ENCODE measurements around the gene C19orf81.

C19orf81 gene

DNA sequence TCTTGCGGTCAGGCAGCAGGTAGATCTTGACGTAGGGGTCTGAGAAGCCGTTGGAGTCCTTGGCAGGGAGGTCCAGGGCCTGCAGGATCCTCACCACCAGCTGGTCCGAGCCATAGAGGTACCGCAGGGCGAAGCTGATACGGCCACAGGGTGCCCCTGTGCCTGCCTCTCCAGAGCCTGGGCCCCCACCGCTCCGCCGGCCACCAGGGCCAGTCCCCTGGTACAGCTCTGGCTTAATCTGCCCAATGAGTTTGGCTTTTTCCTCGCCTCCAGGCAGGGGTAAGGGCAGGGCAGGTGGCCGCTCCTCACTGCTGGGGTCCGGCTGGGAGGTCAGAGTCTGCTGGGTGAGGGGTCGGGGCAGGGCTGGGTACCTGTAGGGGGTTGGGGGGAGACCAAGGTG lies 19.4 kb upstream of the C19orf81 start:
- DNase-seq, result no peak

DNA sequence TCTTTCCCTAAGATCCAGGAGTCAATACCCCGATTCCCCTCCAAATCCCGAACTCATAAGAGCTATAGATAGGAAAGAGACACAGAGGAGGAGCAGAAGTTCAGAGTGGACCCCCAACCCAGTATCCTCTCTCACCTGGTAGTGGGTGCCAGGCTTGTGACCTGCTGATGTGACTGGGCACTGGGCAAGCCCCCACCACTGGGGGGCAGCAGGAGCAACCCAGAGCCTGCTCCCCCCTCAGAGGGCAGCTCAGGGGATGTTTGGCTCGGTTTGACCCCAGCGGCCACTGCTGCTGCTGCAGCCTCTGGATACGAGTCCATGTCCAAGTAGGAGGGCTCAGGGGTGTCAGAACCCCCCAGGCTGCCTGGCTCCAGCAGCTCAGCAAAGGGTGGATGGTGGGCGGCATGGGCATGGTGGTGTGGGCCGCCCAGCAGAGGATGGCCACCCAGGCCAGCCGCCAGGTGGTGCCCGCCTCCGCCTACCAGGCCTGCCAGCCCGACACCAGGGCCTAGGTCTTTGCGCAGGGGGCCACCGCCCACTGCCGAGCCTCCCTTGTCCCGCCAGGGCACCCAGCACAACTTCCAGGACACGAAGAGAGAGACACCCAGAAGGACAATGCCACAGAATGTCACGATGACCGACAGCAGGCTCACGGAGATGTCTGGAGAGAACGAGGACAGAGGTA lies 17.0 kb upstream of the C19orf81 start:
- DNase-seq, result no peak

DNA sequence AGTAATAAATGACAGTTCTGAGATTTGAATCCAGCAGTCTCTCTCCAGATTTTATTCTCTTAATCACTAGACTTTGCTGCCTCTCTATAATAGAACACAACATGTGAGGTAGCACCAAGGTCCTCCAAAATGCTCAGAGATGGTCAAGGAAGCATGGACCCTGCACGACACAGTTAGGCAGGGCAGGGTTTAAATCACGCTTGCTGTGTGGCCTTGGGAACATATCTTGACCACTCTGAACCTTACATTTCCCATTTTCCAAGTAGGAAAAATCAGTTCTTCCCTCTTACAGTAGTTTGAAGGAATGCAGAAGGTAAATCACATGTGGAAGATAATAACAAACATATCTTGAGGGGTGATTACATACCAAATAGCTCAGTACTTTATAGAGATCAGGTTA lies 15.9 kb upstream of the C19orf81 start:
- no peak for DNase-seq

DNA sequence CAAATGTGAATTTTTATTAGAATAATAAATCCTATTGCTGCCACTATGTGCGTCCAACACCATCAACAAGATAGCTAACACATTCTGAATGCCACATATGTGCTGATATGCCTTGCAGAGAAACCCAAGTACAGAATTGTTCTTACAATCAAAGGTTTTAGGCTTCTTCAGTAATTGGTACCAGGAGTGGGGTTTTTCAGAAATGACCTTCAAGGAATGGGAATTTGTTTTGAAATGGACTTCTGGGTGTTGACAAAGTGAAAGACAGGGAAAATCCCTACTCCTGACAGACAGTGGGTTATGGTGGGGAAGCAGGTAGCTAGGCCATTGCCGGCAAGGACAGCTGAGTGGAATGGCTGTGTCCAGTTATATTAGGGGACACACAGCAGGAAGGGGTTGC lies 15.3 kb upstream of the C19orf81 start:
- no peak for DNase-seq

DNA sequence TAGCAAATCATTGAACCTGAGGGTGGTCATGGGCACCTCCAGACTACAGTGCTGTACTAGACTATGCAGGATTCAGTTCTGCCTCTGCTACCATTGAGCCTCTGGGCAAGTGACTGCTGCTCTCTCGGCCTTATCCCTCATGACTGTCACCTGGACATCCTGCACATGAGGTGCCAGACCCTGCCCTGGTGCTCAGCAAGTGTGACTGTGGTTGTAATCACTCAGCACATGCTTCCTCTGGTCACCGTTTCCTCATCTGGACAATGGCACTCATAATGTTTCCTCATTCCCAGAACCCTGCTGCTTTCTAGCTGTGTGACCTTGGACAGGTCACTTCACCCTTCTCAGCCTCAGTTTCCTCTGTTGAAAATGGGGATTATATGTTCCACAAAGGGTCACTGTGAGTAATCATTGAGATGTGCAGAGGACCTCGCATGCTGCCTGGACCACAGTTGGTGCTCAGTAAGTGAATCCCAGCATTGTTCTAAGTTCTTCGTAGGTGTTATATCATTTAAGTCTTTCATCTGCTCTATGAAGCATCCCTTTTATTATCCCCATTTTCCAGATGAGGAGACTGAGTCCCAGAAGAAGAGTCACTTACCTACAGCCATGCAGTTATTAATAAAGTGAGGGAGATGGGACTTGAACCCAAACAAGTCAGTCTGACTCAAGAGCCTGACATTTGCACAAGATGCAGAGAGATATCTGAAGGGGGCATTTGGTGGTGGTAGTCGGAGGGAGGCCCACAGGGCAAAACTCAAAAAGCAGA lies 12.7 kb upstream of the C19orf81 start:
- DNase-seq, result no peak

DNA sequence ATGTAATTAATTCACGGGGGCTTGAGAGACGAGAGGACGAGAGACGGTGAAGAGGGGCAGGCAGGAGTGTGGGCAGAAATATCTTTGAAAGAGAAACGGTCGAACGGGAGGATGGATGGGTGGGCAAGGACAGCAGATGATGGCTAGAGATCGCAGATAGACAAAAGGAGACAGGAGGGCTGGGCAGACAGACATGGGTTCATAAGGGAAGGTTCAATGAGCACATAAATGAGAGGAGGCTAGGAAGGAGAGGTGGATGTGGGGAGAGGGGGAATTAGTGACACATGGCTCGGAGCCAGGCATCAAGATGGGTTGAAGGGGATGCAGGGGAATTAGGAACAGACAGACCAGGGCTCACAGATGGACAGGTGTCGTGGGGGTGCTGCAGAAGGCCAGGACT lies 10.6 kb upstream of the C19orf81 start:
- no peak for DNase-seq

DNA sequence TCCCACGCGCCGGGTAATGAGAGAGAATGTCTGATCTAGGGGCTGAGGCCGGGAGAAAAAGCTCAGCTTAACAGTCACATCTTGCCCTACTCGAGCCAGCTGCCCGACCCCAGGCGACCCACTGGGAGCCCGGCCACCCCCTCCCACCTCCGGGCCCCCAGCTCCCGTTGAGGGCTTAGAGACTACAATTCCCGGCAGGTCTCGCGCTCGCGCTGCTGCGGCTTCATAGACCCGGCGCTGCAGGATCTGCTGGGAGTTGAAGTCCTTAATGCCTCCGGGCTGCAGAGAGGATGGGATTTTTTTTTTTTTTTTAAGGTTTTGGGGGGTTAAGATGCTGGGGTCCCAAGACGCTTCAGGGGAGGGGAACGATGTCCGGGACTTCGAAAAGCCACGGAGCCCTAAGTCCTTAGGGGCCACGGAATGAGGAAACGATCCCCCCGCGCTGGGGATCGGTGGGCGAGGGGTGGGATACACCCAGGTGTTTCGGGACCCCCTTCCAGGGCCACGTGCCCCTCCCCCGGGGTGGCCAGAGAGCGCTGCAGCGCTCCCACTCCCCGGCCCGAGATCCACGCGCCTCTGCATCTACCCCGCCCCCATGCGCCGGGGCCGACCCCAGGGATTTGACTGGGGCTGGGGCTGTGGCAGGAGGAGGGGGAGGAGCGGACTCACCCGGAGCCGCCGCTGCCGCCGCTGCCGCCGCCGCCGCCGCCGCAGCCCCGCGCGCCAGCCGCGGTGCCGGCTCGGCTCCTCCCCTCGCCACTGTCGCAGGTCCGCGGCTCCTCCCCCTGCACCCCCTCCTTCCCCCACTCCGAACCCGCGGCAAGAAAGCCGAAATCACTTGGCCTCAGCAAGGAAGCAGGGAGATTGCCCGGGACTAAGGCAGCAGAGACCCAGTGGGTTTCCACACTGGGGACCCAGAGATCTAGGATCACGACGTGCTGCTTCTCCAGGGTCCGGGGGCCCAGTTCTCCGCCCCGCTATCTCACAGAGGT lies 9.8 kb upstream of the C19orf81 start, which contains the start of gene SYT3:
Gene SYT3, minus strand, starts transcription at position 761 of the 992 bp plus-strand sequence. CDS start 2,470 bp downstream, outside the sequence.
- no peak for DNase-seq

DNA sequence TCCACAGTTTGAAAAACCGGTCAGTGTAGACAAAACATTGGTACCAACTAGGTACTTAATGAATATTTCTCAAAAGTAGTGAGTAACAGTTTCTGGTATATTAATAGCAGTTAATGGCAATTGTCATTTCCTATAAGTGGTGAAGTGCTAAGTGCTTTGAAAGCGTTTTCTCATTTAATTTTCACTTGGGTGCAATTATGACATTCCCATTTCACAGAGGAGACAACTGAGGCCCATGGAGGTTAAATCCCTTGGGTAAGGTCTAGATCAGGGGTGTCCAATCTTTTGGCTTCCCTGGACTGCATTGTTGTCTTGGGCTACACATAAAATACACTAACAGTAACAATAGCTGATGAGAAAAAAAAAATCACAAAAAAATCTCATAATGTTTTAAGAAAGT lies 8.9 kb upstream of the C19orf81 start:
- no peak for DNase-seq

DNA sequence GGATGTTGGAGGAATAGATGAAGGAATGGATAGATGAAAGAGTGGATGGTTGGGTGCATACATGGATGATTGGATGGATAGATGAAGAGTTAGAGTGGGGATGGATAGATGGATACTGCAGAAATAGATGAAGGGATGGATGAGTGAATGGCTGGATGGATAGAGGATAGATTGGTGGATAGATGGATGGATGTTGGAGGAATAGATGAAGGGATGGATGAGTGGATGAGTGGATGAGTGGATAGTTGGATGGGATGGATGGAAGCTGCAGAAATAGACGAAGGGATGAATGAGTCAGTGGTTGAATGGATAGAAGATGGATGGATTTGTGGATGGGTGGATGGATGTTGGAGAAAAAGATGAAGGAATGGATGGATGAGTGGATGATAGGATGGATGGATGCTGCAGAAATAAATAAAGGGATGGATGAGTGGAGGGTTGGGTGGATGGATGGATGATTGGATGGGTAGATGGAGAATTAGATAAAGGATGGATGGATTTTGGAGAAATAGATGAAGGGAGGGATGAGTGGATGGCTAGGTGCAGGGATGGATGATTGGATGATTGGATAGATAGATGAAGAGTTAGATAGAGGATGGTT lies 4.8 kb upstream of the C19orf81 start:
- no peak for DNase-seq

DNA sequence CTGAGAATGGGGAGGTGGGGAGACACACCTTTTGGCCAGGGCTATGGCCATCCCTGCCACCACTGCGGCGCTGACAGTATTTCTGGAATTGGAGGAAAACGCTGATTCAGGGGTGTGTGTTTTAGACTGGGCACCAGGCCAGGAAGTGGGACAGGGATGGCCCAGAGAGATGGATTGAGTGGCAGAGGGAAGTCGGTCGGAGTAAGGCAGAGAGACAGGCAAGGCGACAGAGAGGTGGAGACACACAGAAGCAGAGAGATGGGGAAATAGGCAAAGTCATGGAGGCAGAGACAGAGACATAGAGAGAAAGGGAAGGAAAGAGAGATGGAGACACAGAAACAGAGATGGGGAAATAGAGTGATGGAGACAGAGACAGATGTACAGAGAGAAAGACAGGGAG lies 4.1 kb upstream of the C19orf81 start:
- no peak for DNase-seq

DNA sequence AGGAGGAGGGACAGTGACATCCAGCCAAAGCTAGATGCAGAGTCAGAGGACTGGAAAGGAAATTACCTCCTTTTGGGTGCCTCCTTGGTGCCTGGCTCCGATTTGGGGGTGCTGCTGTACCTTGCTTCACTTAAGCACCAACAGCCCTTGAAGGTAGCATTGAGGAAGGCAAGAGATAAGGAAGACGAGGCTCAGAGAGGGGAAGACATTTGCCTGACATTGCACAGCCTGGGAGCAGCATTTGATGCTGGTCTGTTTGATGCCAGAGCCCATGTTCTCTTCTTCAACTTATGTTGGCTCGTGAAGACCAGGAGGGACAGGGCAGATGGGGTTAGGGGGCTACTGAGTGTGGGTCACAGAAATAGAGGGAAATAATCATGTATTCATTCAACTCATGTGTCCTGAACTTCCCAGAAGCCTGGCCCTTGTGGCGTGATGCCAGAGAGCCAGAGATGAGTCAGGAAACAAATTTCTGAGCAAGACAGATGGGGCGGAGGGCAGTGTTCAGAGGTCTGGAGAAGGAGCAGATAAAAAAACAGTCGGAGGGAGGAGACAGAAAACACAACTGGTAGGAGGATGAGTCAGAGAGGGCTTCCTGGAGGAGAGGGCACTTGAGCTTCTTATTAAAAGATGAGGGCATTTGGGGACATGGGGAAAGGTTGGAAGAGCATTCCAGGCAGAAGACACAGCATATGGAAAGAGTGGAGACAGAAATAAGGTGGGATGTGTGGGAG lies 3.0 kb upstream of the C19orf81 start:
- no peak for DNase-seq

DNA sequence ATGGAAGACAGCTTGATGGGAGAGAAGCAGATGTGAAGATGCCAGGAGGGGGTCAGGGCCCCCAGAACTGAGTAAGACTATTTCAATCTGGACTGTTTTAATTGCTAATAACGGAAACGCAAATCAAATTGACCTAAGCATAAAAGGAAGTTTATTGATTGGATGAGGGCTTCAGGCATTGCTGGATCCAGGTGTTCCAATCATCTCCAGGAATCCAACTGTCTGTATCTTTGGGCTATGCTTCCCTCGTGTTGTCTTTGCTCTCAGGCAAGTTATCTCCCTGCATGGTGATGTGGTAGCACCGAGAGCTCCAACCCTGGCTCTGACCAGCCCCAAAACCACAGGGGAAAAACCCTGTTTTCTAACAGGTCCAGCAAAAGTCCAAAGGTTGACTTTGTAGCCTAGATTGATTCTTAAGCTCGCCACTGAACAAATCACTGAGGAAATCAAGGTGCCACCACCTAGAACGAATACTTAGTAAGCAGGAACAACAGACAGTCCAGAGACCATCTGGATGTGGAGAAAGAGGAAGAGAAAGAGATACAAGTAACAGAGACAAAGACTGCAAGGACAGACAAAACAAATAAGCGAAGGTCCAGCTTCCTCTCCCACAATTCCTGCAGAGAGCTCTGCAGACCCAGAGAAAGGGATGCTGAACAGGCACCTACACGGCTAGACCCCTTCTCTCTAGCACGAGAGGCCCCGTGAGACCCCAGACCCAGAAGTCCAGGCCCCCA lies 1.2 kb upstream of the C19orf81 start:
- DNase-seq, result no peak

DNA sequence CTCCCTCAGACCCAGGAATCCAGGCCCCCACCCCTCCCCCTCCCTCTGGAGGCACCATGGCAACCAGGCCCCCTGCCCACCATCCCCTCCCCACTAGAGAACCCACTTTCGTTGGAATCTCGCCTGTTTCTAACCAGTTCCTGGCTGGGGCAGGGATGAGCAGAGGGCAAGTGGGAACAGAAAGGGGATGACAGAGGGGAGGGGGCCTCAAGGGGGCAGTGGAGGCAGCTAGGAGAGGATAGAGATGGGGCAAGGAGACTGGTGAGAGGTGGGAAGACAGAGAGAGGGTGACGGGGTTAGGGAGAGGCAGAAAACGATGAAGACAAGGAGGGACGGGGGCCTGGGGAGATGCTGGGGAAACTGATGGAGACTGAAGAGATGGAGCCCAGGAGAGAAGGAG lies 586 bp upstream of the C19orf81 start:
- DNase-seq, result no peak

DNA sequence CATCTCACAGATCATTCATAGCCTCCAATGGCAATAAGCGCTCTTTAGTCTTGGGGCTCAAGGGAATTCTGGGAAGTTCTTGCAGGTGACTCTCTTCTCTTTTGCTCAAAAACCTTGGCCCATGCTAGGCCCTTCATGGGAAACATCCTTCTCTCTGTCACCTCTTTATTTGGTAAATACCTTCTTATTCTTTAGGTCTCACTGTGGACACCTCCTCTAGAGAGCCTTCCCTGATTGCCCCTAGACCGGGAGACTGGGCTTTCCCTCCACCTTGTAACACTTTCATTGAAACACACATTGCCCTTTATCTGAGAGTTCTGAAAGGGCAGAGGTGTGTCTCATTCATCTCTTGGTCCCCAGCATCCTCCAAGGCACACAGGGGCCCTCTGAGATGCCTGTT lies 1.9 kb downstream of the C19orf81 start:
- DNase-seq, result no peak

DNA sequence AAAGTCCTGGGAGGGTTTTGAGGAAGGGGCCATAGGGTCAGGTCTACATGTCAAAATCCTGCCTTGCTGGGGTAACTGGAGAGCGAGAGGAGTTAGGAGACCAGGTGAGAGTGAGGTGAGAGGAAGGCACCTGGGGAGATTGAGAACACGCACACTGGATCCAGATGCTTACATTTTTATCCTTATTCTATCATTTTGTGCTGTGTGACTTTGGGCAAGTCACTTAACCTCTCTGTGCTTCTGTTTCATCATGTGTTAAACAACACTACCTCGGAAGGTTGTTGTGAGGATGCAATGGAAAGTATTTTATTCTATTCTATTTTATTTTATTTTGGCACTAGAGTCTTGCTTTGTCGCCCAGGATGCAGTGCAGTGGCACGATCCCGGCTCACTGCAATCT lies 3.5 kb downstream of the C19orf81 start:
- no peak for DNase-seq

DNA sequence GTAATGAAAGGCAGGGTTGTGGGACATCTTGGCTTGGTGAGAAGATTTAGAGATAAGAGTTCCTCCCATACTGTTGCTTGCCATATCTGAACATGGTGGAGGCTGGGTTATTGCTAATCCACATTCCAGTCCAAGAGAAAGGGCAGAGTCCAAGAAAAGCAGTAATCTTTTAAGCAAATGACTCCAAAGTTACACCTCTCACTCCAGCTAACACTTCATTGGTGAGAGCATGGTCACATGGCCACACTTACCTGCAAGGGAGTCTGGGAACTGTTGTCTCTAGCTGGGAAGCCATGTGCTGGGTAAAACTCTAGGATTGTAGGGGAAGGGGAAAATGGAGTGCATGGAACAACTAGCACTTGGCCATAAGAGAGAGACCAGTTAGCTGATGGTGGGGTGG lies 5.6 kb downstream of the C19orf81 start:
- no peak for DNase-seq

DNA sequence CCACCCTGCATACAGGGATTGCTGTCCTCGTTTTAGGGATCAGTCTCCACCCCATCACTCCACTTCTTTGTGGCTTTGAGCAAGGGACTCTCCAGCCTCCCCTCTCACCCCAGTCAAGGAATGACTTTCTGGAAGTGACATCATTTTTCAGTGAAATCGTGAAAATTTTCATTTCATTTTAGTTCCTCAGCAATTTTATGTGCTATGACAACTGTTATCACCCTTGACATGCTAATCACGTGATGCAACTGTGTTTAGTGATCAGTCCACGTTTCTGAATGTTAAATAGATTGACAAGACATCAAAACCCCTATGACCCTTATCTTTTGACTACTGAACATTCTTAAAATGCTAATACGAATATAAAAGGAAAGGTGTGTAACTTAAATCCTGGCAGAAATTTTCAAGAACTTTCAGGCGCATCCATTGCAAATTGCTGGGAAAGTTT lies 8.0 kb downstream of the C19orf81 start:
- peak in 1 of 2 donors; percentile 10 for DNase-seq

DNA sequence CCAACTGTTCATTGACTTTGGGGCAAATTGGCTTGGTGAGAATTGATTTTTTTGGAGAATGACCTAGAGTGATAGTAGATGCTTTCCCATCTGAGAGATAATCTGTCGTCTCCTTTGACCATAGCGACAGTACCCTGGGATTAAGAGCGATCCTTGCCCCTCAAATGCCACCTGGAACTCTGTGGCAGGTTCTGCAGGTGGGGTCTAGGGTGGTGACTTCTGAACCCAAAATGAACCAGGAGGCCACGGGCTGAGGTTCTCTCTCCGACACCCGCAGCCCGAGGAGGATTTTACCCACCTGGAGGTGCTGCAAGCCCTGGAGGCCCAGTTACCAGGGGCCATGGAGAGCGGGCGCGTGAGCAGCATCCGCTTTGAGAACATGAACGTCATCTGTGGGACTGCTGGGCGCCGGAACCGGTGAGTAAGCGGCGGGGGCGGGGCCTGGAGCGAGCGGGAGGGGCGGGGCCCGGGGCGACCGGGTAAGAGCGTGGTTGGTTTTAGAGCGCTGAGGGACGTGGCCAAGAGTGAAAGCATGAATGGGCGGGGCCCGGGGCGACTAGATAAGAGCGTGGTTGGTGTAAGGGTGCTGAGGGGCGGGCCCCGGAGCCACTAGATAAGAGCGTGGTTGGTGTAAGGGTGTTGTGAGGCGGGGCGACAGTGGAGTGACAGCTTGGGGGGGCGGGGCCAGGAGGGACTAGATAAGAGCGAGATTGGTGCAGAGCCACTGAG lies 8.6 kb downstream of the C19orf81 start:
- peak; percentile 84 to 89 for DNase-seq

DNA sequence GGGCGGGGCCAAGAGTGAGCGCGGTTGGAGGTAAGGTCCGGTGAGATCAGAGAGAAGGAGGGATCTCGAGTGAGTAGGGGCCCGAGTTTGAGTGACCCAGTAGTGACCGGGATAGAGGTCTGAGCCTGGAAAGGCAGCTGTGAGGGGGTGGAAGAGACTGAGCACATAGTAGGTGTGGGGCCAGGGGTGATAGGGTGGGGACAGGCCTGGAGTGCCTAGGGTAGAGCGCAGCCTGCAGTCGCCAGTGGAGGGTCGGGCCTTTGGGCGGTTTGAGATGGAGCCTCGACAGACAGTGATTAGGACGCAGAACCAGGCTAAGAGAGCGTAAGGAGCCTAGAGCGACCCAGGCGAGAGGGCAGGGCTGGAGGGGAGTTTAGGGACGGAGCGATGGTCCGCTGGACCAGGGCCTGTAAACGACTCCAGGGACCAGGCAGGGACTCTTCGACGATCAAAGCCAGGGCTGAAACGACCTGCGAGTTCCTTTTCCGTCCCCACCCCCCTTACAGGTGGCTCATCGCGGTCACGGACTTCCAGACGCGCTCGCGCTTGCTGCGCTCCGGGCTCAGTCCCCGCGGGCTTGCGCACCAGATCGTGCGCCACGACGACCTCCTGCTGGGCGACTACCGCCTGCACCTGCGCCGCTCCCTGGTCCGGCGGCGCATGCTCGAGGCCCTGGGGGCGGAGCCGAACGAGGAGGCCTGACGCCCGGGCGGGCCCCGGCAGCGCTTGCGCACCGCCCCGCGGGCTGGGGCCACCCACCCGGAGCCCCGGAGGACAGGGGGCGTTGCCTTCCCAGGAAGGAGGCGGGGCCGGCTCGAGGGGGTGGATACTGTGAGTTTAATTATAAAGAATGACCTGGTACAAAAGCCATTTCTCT lies 9.4 kb downstream of the C19orf81 start:
- peak; percentile 37 to 40 for DNase-seq

Measured in inflammatory macrophage treated with lipopolysaccharide for 1 hour (primary cell).